ENCODE measurements around the gene RELT.
A peak's percentile ranks its signal among the peaks of the same experiment; 100 is the strongest.

DNA sequence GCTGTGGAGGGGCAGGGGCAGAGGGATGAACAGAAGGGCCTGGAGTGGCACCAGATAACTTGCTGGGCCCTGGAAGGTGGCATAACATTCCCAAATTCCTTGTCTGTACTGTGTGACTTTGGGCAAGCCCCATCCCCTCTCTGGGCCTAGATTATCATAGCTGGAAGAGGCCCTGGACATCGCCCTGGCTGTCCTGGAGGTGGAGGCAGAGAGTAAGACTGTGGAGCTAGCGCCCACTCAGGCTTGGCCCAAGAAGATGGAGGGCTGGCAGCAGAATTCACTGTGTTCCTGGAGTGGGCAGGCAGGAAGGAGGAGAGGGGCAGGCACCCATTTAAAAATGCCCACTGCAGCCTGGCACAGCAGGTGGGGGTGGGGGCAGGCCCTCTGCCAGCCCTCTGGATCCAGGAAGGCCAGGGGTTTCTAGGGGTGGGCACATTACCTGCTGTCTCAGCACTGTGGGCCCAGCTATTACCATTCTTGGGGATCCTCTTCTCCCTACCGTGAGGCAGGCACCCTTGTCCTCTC, 45.6 kb upstream of the RELT start:
- TF ChIP-seq, protein P1, sequence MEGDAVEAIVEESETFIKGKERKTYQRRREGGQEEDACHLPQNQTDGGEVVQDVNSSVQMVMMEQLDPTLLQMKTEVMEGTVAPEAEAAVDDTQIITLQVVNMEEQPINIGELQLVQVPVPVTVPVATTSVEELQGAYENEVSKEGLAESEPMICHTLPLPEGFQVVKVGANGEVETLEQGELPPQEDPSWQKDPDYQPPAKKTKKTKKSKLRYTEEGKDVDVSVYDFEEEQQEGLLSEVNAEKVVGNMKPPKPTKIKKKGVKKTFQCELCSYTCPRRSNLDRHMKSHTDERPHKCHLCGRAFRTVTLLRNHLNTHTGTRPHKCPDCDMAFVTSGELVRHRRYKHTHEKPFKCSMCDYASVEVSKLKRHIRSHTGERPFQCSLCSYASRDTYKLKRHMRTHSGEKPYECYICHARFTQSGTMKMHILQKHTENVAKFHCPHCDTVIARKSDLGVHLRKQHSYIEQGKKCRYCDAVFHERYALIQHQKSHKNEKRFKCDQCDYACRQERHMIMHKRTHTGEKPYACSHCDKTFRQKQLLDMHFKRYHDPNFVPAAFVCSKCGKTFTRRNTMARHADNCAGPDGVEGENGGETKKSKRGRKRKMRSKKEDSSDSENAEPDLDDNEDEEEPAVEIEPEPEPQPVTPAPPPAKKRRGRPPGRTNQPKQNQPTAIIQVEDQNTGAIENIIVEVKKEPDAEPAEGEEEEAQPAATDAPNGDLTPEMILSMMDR (IDR thresholded peaks at IDR 0.05), result peak in 4 of 5 experiments; percentile 30 to 49 (median 30)
- TF ChIP-seq POLR2A (IDR thresholded peaks at IDR 0.05), result no peak

Data from tibial nerve (tissue), 3 donors.